H1 (cell line): ENCODE measurements around the gene NOTCH2. TPM values are rescaled to one million over a fixed set of nuclear protein-coding genes. Genes with fewer than 3 reads are reported as not detected.
"Not testable (repeated sequence)": the region's sequence is repeated elsewhere in the genome, so short reads cannot be mapped to it uniquely, and the experiment has no call there.

Experiments
- CTCF ChIA-PET: fragments of 300-600 bp; sonication (Branson Sonifier 250); formaldehyde crosslinking; loops from one replicate; lab custom pipeline; 2021; ENCODE audit not compliant: partially characterized antibody; lab: Charles Lee
- POLR2A ChIA-PET: fragments of 300-600 bp; sonication (Branson Sonifier 250); formaldehyde crosslinking; loops from one replicate; lab custom pipeline; 2021; ENCODE audit warnings: inconsistent platforms; ENCODE audit not compliant: partially characterized antibody; lab: Charles Lee
- DNase-seq, 2 experiments: peaks; one replicate each; pipeline versions ENCODE4 v3.0.0 to v3.0.0-alpha.2; 2010 to 2022; ENCODE audit warnings: low spot score in 2 of 2, low read depth in 1 of 2, mixed read lengths in 1 of 2
- FAIRE-seq: peaks from 2 replicates; lab custom pipeline; 2011; peaks lifted over from hg19 to GRCh38; lab: Jason Lieb, UNC
- H2AFZ ChIP-seq: 2 replicates; pipeline ENCODE4 v1.8.1; 2012; ENCODE audit warnings: low read length, inconsistent platforms
- H2AK5ac ChIP-seq: 2 replicates; pipeline ENCODE4 v1.6.1; 2013; ENCODE audit warnings: low read depth, low read length
- H2BK120ac ChIP-seq: replicated peaks from 2 replicates; pipeline ENCODE3; 2013; ENCODE audit warnings: low read depth, low read length, inconsistent platforms
- H2BK12ac ChIP-seq: 2 replicates; pipeline ENCODE4 v1.6.1; 2013; ENCODE audit warnings: low read depth, low read length
- H2BK15ac ChIP-seq: 2 replicates; pipeline ENCODE4 v1.6.1; 2013; ENCODE audit warnings: low read length
- H2BK20ac ChIP-seq: 2 replicates; pipeline ENCODE4 v1.6.1; 2013; ENCODE audit warnings: low read length
- H2BK5ac ChIP-seq: 2 replicates; pipeline ENCODE4 v1.6.1; 2013; ENCODE audit warnings: low read depth, low read length
- H3K14ac ChIP-seq: 2 replicates; pipeline ENCODE4 v1.6.1; 2013; ENCODE audit warnings: inconsistent platforms; ENCODE audit not compliant: insufficient read length
- H3K18ac ChIP-seq: 2 replicates; pipeline ENCODE4 v1.6.1; 2013; ENCODE audit warnings: low read length; ENCODE audit errors: extremely low read depth
- H3K23ac ChIP-seq: 2 replicates; pipeline ENCODE4 v1.6.1; 2013; ENCODE audit warnings: inconsistent platforms; ENCODE audit not compliant: insufficient read length
- H3K23me2 ChIP-seq: 2 replicates; pipeline ENCODE4 v1.6.1; 2013; ENCODE audit warnings: low read depth, low read length
- H3K27ac ChIP-seq: 2 replicates; pipeline ENCODE4 v1.6.1; 2011; ENCODE audit warnings: low read depth, low read length, inconsistent platforms
- H3K27me3 ChIP-seq, 4 experiments: replicated peaks in 1 of 4; 1 replicate in 1 of 4; 2 replicates in 3 of 4; pipeline versions ENCODE4 v1.6.1 to v1.8.1; 2011 to 2013; ENCODE audit warnings: low read length in 3 of 4, mild to moderate bottlenecking in 3 of 4, inconsistent platforms in 2 of 4, mixed read lengths in 2 of 4, moderate library complexity in 1 of 4; ENCODE audit not compliant: control insufficient read depth in 3 of 4, insufficient read depth in 3 of 4; ENCODE audit errors: extremely low read depth in 1 of 4
- H3K36me3 ChIP-seq, 4 experiments: 2 replicates each; pipeline versions ENCODE4 v1.6.1 to v1.8.1; 2011 to 2013; ENCODE audit warnings: mild to moderate bottlenecking in 4 of 4, low read length in 3 of 4, moderate library complexity in 2 of 4, control low read depth in 1 of 4, inconsistent platforms in 1 of 4; ENCODE audit not compliant: insufficient read depth in 4 of 4, control insufficient read depth in 2 of 4
- H3K4ac ChIP-seq: replicated peaks from 2 replicates; pipeline ENCODE3; 2013; ENCODE audit warnings: low read length, low read depth, mixed read lengths, inconsistent platforms; ENCODE audit not compliant: insufficient read length
- H3K4me1 ChIP-seq, 4 experiments: replicated peaks in 1 of 4; 1 replicate in 1 of 4; 2 replicates in 3 of 4; pipeline versions ENCODE4 v1.6.1 to v1.8.1; 2011 to 2013; ENCODE audit warnings: low read length in 3 of 4, inconsistent platforms in 2 of 4, mixed read lengths in 1 of 4; ENCODE audit not compliant: insufficient read depth in 4 of 4, control insufficient read depth in 3 of 4
- H3K4me2 ChIP-seq, 2 experiments: 2 replicates each; pipeline versions ENCODE4 v1.6.1 to v1.8.1; 2011 to 2013; ENCODE audit warnings: low read depth in 2 of 2, low read length in 2 of 2, control low read depth in 1 of 2, inconsistent platforms in 1 of 2, mild to moderate bottlenecking in 1 of 2; ENCODE audit not compliant: insufficient read depth in 1 of 2
- H3K4me3 ChIP-seq, 4 experiments: fragments of 200-600, 300-600 bp in 1 of 4; sonication (generic), shearing (Covaris generic), sonication (Bioruptor Twin) in 1 of 4; 2 replicates each; pipeline versions ENCODE4 v1.5.1 to v1.8.1; 2011 to 2016; ENCODE audit warnings: low read length in 4 of 4, low read depth in 3 of 4, control low read depth in 2 of 4, inconsistent platforms in 2 of 4, mild to moderate bottlenecking in 2 of 4, mixed read lengths in 1 of 4, moderate library complexity in 1 of 4; ENCODE audit not compliant: insufficient read depth in 2 of 4; ENCODE audit errors: extremely low read depth in 1 of 4
- H3K56ac ChIP-seq: replicated peaks from 2 replicates; pipeline ENCODE3; 2013; ENCODE audit warnings: low read depth, mild to moderate bottlenecking, mixed read lengths, low read length, inconsistent platforms; ENCODE audit not compliant: insufficient read length
- H3K79me1 ChIP-seq: 2 replicates; pipeline ENCODE4 v1.6.1; 2013; ENCODE audit warnings: low read depth, low read length, control low read depth
- H3K79me2 ChIP-seq, 2 experiments: 2 replicates each; pipeline versions ENCODE4 v1.6.1 to v1.8.1; 2012 to 2013; ENCODE audit warnings: low read length in 2 of 2, mild to moderate bottlenecking in 2 of 2, inconsistent platforms in 1 of 2; ENCODE audit not compliant: insufficient read depth in 2 of 2, control insufficient read depth in 1 of 2
- H3K9ac ChIP-seq, 4 experiments: replicated peaks in 1 of 4; 1 replicate in 1 of 4; 2 replicates in 3 of 4; pipeline versions ENCODE4 v1.6.1 to v1.8.1; 2011 to 2013; ENCODE audit warnings: low read depth in 3 of 4, low read length in 3 of 4, control low read depth in 2 of 4, mild to moderate bottlenecking in 2 of 4, moderate library complexity in 2 of 4, inconsistent platforms in 1 of 4; ENCODE audit errors: extremely low read depth in 1 of 4
- H3K9me3 ChIP-seq, 2 experiments: 2 replicates each; pipeline versions ENCODE4 v1.6.1 to v1.8.1; 2012 to 2013; ENCODE audit warnings: mild to moderate bottlenecking in 2 of 2, moderate library complexity in 2 of 2, control low read depth in 1 of 2, inconsistent platforms in 1 of 2, low read depth in 1 of 2, low read length in 1 of 2, mixed read lengths in 1 of 2; ENCODE audit not compliant: insufficient read depth in 2 of 2
- H4K20me1 ChIP-seq, 2 experiments: replicated peaks in 1 of 2; 2 replicates each; pipeline versions ENCODE3 to v1.8.1; 2011 to 2013; ENCODE audit warnings: inconsistent platforms in 2 of 2, low read length in 2 of 2, mild to moderate bottlenecking in 1 of 2; ENCODE audit not compliant: insufficient read depth in 2 of 2, control insufficient read depth in 1 of 2
- H4K5ac ChIP-seq: 2 replicates; pipeline ENCODE4 v1.6.1; 2013; ENCODE audit warnings: low read length, low read depth, mixed read lengths, inconsistent platforms; ENCODE audit not compliant: insufficient read length
- H4K8ac ChIP-seq: 2 replicates; pipeline ENCODE4 v1.8.0; 2013; ENCODE audit warnings: mild to moderate bottlenecking, moderate library complexity, low read length, inconsistent platforms; ENCODE audit not compliant: insufficient read depth; ENCODE audit errors: extremely low read depth
- H4K91ac ChIP-seq: replicated peaks from 2 replicates; pipeline ENCODE3; 2013; ENCODE audit warnings: low read length, mixed read lengths, inconsistent platforms; ENCODE audit not compliant: insufficient read length
- WGBS, 2 experiments: shearing (Covaris generic) in 1 of 2; methylation state at CpG; one replicate each; pipeline versions ENCODE4 v1.1.6 to v1.1.7; 2013 to 2015; ENCODE audit warnings: low lambda C conversion rate in 2 of 2, mixed read lengths in 2 of 2, inconsistent platforms in 1 of 2, low coverage in 1 of 2, missing lambda C conversion rate in 1 of 2; ENCODE audit not compliant: insufficient replicate concordance in 2 of 2, insufficient coverage in 1 of 2, insufficient read length in 1 of 2; ENCODE audit errors: extremely low coverage in 1 of 2, missing lambda C conversion rate in 1 of 2; 5-methylcytosine and 5-hydroxymethylcytosine counted together
- polyA plus RNA-seq, 7 experiments: library from polyadenylated mRNA; depleted of rRNA in 3 of 7; stranded (reverse) in 5 of 7; unstranded in 2 of 7; fragments of >200 nt in 5 of 7; fragments of 200-250 nt in 2 of 7; gene quantifications; 1 replicate in 5 of 7; 2 replicates in 1 of 7; 4 replicates in 1 of 7; pipeline versions ENCODE4 v1.2.1 to v1.2.3, GENCODE V29; 2011 to 2013; ENCODE audit warnings: missing spikeins in 2 of 7, mixed read lengths in 2 of 7
- total RNA-seq: library from RNA; stranded (reverse); fragmentation: NEBNext Ultra II Directional; extraction: Animal tissue kit (Norgen Biotek cat#: 25700); gene quantifications from 2 replicates; pipeline ENCODE4 v1.2.1, GENCODE V29; 2021

NOTCH2 gene
- total and polyA plus RNA-seq, 2 of the 8 experiments (the other 6 are each of a cell fraction or from before 2014, with no cell fraction given): 17.7 to 63.0 TPM

- H2AFZ ChIP-seq, H3K23me2 ChIP-seq, H2BK5ac ChIP-seq, H3K56ac ChIP-seq, H3K79me2 ChIP-seq, CTCF ChIA-PET, H3K27ac ChIP-seq, H3K4me3 ChIP-seq, H3K27me3 ChIP-seq, H3K4me2 ChIP-seq, H3K9ac ChIP-seq, H4K8ac ChIP-seq, H2BK15ac ChIP-seq, H4K5ac ChIP-seq, DNase-seq, H2BK12ac ChIP-seq, H3K18ac ChIP-seq, H3K79me1 ChIP-seq, H3K9me3 ChIP-seq, H3K4me1 ChIP-seq, H2BK20ac ChIP-seq, H2BK120ac ChIP-seq, H4K20me1 ChIP-seq, FAIRE-seq, H4K91ac ChIP-seq, POLR2A ChIA-PET, H3K23ac ChIP-seq, H2AK5ac ChIP-seq, H3K4ac ChIP-seq, H3K36me3 ChIP-seq, H3K14ac ChIP-seq: not testable (repeated sequence)
- WGBS, 2 experiments: 100% methylated on average over 1 of the region's 6 CpGs; no CpG with 5 or more reads in 1 of the 2 experiments
Observed at GRCh38 chr1:120098986-120099759, 29.7 kb upstream of the NOTCH2 start.
